Stimulated activated naive CD8-positive, alpha-beta T cell treated with anti-CD3 and anti-CD28 coated beads, Interleukin-15, Interleukin-2, amounts not matched to agents 100 ng/mL and 50 ng/mL, for 24 hours (primary cell): ENCODE data around the gene ZDHHC19.
A peak's percentile ranks its signal among the peaks of the same experiment; 100 is the strongest.
"Not testable (repeated sequence)": the region's sequence is repeated elsewhere in the genome, so short reads cannot be mapped to it uniquely, and the experiment has no call there.

Experiments used
- H3K27ac Mint-ChIP-seq: one replicate; pipeline ENCODE4 v1.8.0; 2021; ENCODE audit warnings: mild to moderate bottlenecking, mixed read lengths
- H3K27me3 Mint-ChIP-seq: one replicate; pipeline ENCODE4 v1.8.0; 2021; ENCODE audit warnings: mixed read lengths
- H3K36me3 Mint-ChIP-seq: one replicate; pipeline ENCODE4 v1.8.0; 2021; ENCODE audit warnings: low read depth, mixed read lengths
- H3K4me1 Mint-ChIP-seq: one replicate; pipeline ENCODE4 v1.8.0; 2021; ENCODE audit warnings: low read depth, mixed read lengths
- H3K4me3 Mint-ChIP-seq: one replicate; pipeline ENCODE4 v1.8.0; 2021; ENCODE audit warnings: mild to moderate bottlenecking, mixed read lengths
- H3K9me3 Mint-ChIP-seq: one replicate; pipeline ENCODE4 v1.8.0; 2021; ENCODE audit warnings: mixed read lengths

Gene ZDHHC19

GRCh38 chr3:196210673-196211556 lies at the start of gene ZDHHC19:
Gene ZDHHC19 (minus strand): TSS chr3:196211400. CDS start chr3:196211315, 85 bp downstream.
- peak within 1 kb of the TSS; percentile 32 for H3K27ac Mint-ChIP-seq
- H3K4me3 Mint-ChIP-seq, result no peak within 1 kb of the TSS
- H3K36me3 Mint-ChIP-seq, result no peaks in the 10 kb centered on the region
- no peaks in the 10 kb centered on the region for H3K27me3 Mint-ChIP-seq
- peaks cover 7% of the 10 kb centered on the region for H3K4me1 Mint-ChIP-seq
- H3K9me3 Mint-ChIP-seq, result no peaks in the 10 kb centered on the region

- no peaks in the 10 kb centered on the region for H3K4me1 Mint-ChIP-seq
- peaks cover 44% of the 10 kb centered on the region for H3K36me3 Mint-ChIP-seq
- no peak overlapping the region for H3K27ac Mint-ChIP-seq
- no peaks in the 10 kb centered on the region for H3K9me3 Mint-ChIP-seq
- H3K4me3 Mint-ChIP-seq, result no peak overlapping the region
- H3K27me3 Mint-ChIP-seq, result no peaks in the 10 kb centered on the region
Measured at GRCh38 chr3:196260784-196261183, 49.6 kb upstream of the ZDHHC19 start.

GRCh38 chr3:196255776-196256175 lies 44.6 kb upstream of the ZDHHC19 start:
- no peak overlapping the region for H3K4me3 Mint-ChIP-seq

GRCh38 chr3:196254376-196255283 lies 43.4 kb upstream of the ZDHHC19 start:
- Mint-ChIP-seq H3K4me3 (no peak overlapping the region), H3K27me3 (no peaks in the 10 kb centered on the region), H3K4me1 (no peaks in the 10 kb centered on the region), H3K9me3 (no peaks in the 10 kb centered on the region), H3K36me3 (peaks cover 19% of the 10 kb centered on the region), H3K27ac (no peak overlapping the region)

More at GRCh38 chr3:196255776-196256175, 44.6 kb upstream of the ZDHHC19 start:
- Mint-ChIP-seq H3K4me1 (no peaks in the 10 kb centered on the region), H3K36me3 (peaks cover 20% of the 10 kb centered on the region), H3K9me3 (no peaks in the 10 kb centered on the region), H3K27me3 (no peaks in the 10 kb centered on the region), H3K27ac (no peak overlapping the region)

- H3K4me3 Mint-ChIP-seq, result no peak overlapping the region
- peaks cover 21% of the 10 kb centered on the region for H3K36me3 Mint-ChIP-seq
- no peak overlapping the region for H3K27ac Mint-ChIP-seq
- H3K4me1 Mint-ChIP-seq, result no peaks in the 10 kb centered on the region
- no peaks in the 10 kb centered on the region for H3K27me3 Mint-ChIP-seq
- H3K9me3 Mint-ChIP-seq, result no peaks in the 10 kb centered on the region
Measured at GRCh38 chr3:196251918-196252317, 40.7 kb upstream of the ZDHHC19 start.

GRCh38 chr3:196246612-196247308 lies 35.6 kb upstream of the ZDHHC19 start:
- no peaks in the 10 kb centered on the region for H3K27me3 Mint-ChIP-seq
- no peak overlapping the region for H3K4me3 Mint-ChIP-seq
- H3K36me3 Mint-ChIP-seq, result peaks cover 20% of the 10 kb centered on the region
- H3K9me3 Mint-ChIP-seq, result no peaks in the 10 kb centered on the region
- H3K4me1 Mint-ChIP-seq, result no peaks in the 10 kb centered on the region
- no peak overlapping the region for H3K27ac Mint-ChIP-seq

- not testable (repeated sequence) for H3K9me3 Mint-ChIP-seq
Measured at GRCh38 chr3:196244166-196244565, 33.0 kb upstream of the ZDHHC19 start.

GRCh38 chr3:196241704-196242103 lies 30.5 kb upstream of the ZDHHC19 start:
- Mint-ChIP-seq H3K36me3 (peaks cover 41% of the 10 kb centered on the region), H3K27me3 (no peaks in the 10 kb centered on the region), H3K4me1 (peaks cover 5% of the 10 kb centered on the region), H3K4me3 (no peak overlapping the region), H3K9me3 (no peaks in the 10 kb centered on the region), H3K27ac (no peak overlapping the region)

More at GRCh38 chr3:196244166-196244565, 33.0 kb upstream of the ZDHHC19 start:
- H3K4me3 Mint-ChIP-seq, H3K27ac Mint-ChIP-seq, H3K4me1 Mint-ChIP-seq, H3K27me3 Mint-ChIP-seq: not testable (repeated sequence)
- peaks cover 36% of the 10 kb centered on the region for H3K36me3 Mint-ChIP-seq

- Mint-ChIP-seq H3K4me3 (no peak overlapping the region), H3K36me3 (peaks cover 41% of the 10 kb centered on the region)
Measured at GRCh38 chr3:196240424-196240823, 29.2 kb upstream of the ZDHHC19 start.

GRCh38 chr3:196238612-196239560 lies 27.7 kb upstream of the ZDHHC19 start:
- no peaks in the 10 kb centered on the region for H3K27me3 Mint-ChIP-seq
- H3K4me1 Mint-ChIP-seq, result peaks cover 5% of the 10 kb centered on the region
- no peak overlapping the region for H3K27ac Mint-ChIP-seq
- H3K4me3 Mint-ChIP-seq, result no peak overlapping the region
- peaks cover 37% of the 10 kb centered on the region for H3K36me3 Mint-ChIP-seq
- H3K9me3 Mint-ChIP-seq, result no peaks in the 10 kb centered on the region

More at GRCh38 chr3:196240424-196240823, 29.2 kb upstream of the ZDHHC19 start:
- H3K4me1 Mint-ChIP-seq, result peaks cover 5% of the 10 kb centered on the region
- no peaks in the 10 kb centered on the region for H3K9me3 Mint-ChIP-seq
- no peaks in the 10 kb centered on the region for H3K27me3 Mint-ChIP-seq
- no peak overlapping the region for H3K27ac Mint-ChIP-seq

- Mint-ChIP-seq H3K27ac (no peak overlapping the region), H3K4me1 (peaks cover 17% of the 10 kb centered on the region), H3K9me3 (no peaks in the 10 kb centered on the region), H3K36me3 (peaks cover 37% of the 10 kb centered on the region), H3K4me3 (no peak overlapping the region), H3K27me3 (no peaks in the 10 kb centered on the region)
Measured at GRCh38 chr3:196237203-196237602, 26.0 kb upstream of the ZDHHC19 start.

GRCh38 chr3:196236223-196236622 lies 25.0 kb upstream of the ZDHHC19 start:
- Mint-ChIP-seq H3K36me3 (peaks cover 29% of the 10 kb centered on the region), H3K9me3 (no peaks in the 10 kb centered on the region), H3K27me3 (no peaks in the 10 kb centered on the region), H3K4me1 (peaks cover 23% of the 10 kb centered on the region), H3K4me3 (no peak overlapping the region), H3K27ac (no peak overlapping the region)

- Mint-ChIP-seq H3K36me3 (peaks cover 29% of the 10 kb centered on the region), H3K4me3 (no peak overlapping the region), H3K27me3 (no peaks in the 10 kb centered on the region), H3K4me1 (peaks cover 23% of the 10 kb centered on the region), H3K9me3 (no peaks in the 10 kb centered on the region), H3K27ac (no peak overlapping the region)
Measured at GRCh38 chr3:196235452-196236122, 24.4 kb upstream of the ZDHHC19 start.
